ENCODE data around the gene KSR1.

- TF ChIP-seq RAD21 (IDR thresholded peaks at IDR 0.05; ENCODE audit: low read depth) (no peak), CREB1 (IDR thresholded peaks at IDR 0.05; ENCODE audit: low read depth) (no peak), ZBTB7A (IDR thresholded peaks at IDR 0.05; ENCODE audit: low read depth) (no peak), USF1 (IDR thresholded peaks at IDR 0.05) (no peak), REST (IDR thresholded peaks at IDR 0.05; ENCODE audit: low read depth) (no peak)
Measured at GRCh38 chr17:27621942-27622559, 165.8 kb downstream of the KSR1 start.
